Duodenal mucosa (tissue), 2 donors: Measurements from ENCODE around the gene PRKCZ.

Source experiments
- H3K27ac ChIP-seq: one replicate; pipeline ENCODE4 v1.7.0; 2013; ENCODE audit warnings: low read depth, low read length
- H3K27me3 ChIP-seq, 2 donors: one replicate each; pipeline ENCODE4 v1.7.0; 2013; ENCODE audit warnings: low read length in 2 of 2, control low read depth in 1 of 2; ENCODE audit not compliant: insufficient read depth in 2 of 2, control insufficient read depth in 1 of 2
- H3K36me3 ChIP-seq, 2 donors: one replicate each; pipeline ENCODE4 v1.7.0; 2013; ENCODE audit warnings: low read length in 2 of 2, control low read depth in 1 of 2; ENCODE audit not compliant: insufficient read depth in 2 of 2, control insufficient read depth in 1 of 2
- H3K4me1 ChIP-seq, 2 donors: one replicate each; pipeline ENCODE4 v1.7.0; 2013; ENCODE audit warnings: low read length in 2 of 2, control low read depth in 1 of 2; ENCODE audit not compliant: insufficient read depth in 2 of 2, control insufficient read depth in 1 of 2
- H3K4me3 ChIP-seq, 2 donors: one replicate each; pipeline ENCODE4 v1.7.0; 2013; ENCODE audit warnings: low read length in 2 of 2, low read depth in 1 of 2
- H3K9ac ChIP-seq, 2 donors: one replicate each; pipeline ENCODE4 v1.7.0; 2013; ENCODE audit warnings: low read length in 2 of 2, low read depth in 1 of 2
- H3K9me3 ChIP-seq, 2 donors: one replicate each; pipeline ENCODE4 v1.7.0; 2013; ENCODE audit warnings: low read length in 2 of 2, control low read depth in 1 of 2; ENCODE audit not compliant: control insufficient read depth in 1 of 2

The PRKCZ gene

GRCh38 chr1:2181271-2181670 is 131.1 kb downstream of the PRKCZ start:
- Histone ChIP-seq H3K4me1 (no peaks in the 10 kb centered on the region), H3K36me3 (peaks cover 13 to 67% of the 10 kb centered on the region in 2 donors), H3K4me3 (no peak overlapping the region), H3K9ac (no peak overlapping the region), H3K27me3 (no peaks in the 10 kb centered on the region), H3K9me3 (no peaks in the 10 kb centered on the region), H3K27ac (no peak overlapping the region)

DNA sequence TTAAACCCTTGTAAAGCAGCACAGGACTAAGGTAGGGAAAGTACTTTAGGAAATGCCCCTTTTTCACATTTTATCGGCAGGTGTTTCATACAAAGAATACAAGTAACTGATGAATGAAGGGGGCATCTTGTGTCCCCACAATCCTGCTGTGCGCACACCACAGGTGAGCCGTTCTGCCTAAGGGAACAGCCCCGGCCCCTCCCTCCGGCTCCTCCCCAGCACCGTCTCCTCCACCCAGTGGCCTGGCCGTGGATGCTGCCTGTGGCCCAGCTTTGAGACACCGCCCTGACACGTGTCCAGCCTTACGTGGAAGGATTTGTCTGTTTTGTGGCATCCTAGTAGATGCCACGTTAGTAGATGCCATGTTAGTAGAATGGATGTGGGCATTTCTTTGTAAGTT is 131.5 kb downstream of the PRKCZ start:
- H3K4me3 ChIP-seq: no peak overlapping the region
- no peaks in the 10 kb centered on the region for H3K9me3 ChIP-seq
- H3K27me3 ChIP-seq: no peaks in the 10 kb centered on the region
- no peak overlapping the region for H3K9ac ChIP-seq
- no peak overlapping the region for H3K27ac ChIP-seq
- no peaks in the 10 kb centered on the region for H3K4me1 ChIP-seq
- peaks cover 10 to 63% of the 10 kb centered on the region in 2 donors for H3K36me3 ChIP-seq

DNA sequence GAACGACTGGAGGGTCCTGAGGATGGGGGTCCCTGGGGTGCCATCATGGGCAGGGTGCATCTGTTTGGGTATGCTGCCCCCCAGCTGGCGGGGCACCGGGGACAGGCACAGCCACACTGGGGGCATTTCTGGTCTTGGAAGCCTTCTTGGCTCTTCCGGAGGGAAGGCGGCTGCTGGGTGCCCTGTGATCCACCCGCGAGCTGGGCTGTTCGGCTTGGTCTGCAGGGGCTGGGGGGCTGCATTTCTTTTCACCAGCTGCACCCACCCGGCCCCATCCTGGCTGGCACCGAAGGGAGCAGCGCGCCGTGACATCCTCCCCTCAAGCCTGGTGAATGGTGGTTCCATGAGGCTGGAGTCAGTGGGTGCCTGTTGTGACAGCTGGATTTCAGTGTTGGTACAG is 132.2 kb downstream of the PRKCZ start:
- Histone ChIP-seq H3K4me1 (no peaks in the 10 kb centered on the region), H3K27me3 (no peaks in the 10 kb centered on the region), H3K4me3 (no peak overlapping the region), H3K9ac (no peak overlapping the region), H3K27ac (no peak overlapping the region), H3K36me3 (peaks cover 8 to 59% of the 10 kb centered on the region in 2 donors), H3K9me3 (no peaks in the 10 kb centered on the region)

GRCh38 chr1:2183937-2184334 is 133.7 kb downstream of the PRKCZ start:
- Histone ChIP-seq H3K4me3 (no peak overlapping the region), H3K36me3 (peaks cover 8 to 43% of the 10 kb centered on the region in 2 donors), H3K4me1 (no peaks in the 10 kb centered on the region), H3K27me3 (no peaks in the 10 kb centered on the region), H3K9me3 (no peaks in the 10 kb centered on the region), H3K9ac (no peak overlapping the region), H3K27ac (no peak overlapping the region)

DNA sequence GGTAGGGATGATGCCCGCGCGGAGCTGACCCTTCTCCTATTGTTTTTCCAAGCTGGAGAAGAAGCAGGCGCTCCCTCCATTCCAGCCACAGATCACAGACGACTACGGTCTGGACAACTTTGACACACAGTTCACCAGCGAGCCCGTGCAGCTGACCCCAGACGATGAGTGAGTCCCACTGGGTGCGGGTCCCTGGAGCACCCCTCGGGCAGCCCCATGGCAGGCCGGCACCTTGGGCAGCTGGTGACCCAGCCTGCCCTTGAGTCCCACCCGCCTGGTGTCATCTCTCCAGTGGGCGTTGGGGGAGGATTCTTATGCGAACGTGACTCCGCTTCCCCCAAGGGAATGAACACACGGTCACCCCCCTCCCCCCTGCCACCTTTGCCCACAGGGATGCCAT is 134.3 kb downstream of the PRKCZ start:
- Histone ChIP-seq H3K4me1 (peaks cover 0 to 4% of the 10 kb centered on the region in 2 donors), H3K9ac (no peak overlapping the region), H3K9me3 (no peaks in the 10 kb centered on the region), H3K27me3 (no peaks in the 10 kb centered on the region), H3K27ac (no peak overlapping the region), H3K4me3 (no peak overlapping the region), H3K36me3 (peaks cover 8 to 37% of the 10 kb centered on the region in 2 donors)

DNA sequence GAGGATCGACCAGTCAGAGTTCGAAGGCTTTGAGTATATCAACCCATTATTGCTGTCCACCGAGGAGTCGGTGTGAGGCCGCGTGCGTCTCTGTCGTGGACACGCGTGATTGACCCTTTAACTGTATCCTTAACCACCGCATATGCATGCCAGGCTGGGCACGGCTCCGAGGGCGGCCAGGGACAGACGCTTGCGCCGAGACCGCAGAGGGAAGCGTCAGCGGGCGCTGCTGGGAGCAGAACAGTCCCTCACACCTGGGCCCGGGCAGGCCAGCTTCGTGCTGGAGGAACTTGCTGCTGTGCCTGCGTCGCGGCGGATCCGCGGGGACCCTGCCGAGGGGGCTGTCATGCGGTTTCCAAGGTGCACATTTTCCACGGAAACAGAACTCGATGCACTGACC is 134.7 kb downstream of the PRKCZ start:
- Histone ChIP-seq H3K4me3 (no peak overlapping the region), H3K27me3 (no peaks in the 10 kb centered on the region), H3K9ac (no peak overlapping the region), H3K36me3 (peaks cover 8 to 33% of the 10 kb centered on the region in 2 donors), H3K9me3 (no peaks in the 10 kb centered on the region), H3K27ac (no peak overlapping the region), H3K4me1 (peaks cover 0 to 8% of the 10 kb centered on the region in 2 donors)

- H3K27me3 ChIP-seq: no peaks in the 10 kb centered on the region
Observed at GRCh38 chr1:2185880-2186855, 136.0 kb downstream of the PRKCZ start.

GRCh38 chr1:2186901-2187300 is 136.7 kb downstream of the PRKCZ start:
- Histone ChIP-seq H3K27ac (no peak overlapping the region), H3K4me3 (no peak overlapping the region), H3K36me3 (peaks cover 4 to 22% of the 10 kb centered on the region in 2 donors), H3K9ac (no peak overlapping the region), H3K27me3 (no peaks in the 10 kb centered on the region), H3K4me1 (peaks cover 7 to 18% of the 10 kb centered on the region in 2 donors), H3K9me3 (no peaks in the 10 kb centered on the region)

More at GRCh38 chr1:2185880-2186855, 136.0 kb downstream of the PRKCZ start:
- Histone ChIP-seq H3K27ac (no peak overlapping the region), H3K4me1 (peaks cover 7 to 18% of the 10 kb centered on the region in 2 donors), H3K36me3 (peaks cover 8 to 25% of the 10 kb centered on the region in 2 donors), H3K9me3 (no peaks in the 10 kb centered on the region), H3K9ac (no peak overlapping the region), H3K4me3 (no peak overlapping the region)

DNA sequence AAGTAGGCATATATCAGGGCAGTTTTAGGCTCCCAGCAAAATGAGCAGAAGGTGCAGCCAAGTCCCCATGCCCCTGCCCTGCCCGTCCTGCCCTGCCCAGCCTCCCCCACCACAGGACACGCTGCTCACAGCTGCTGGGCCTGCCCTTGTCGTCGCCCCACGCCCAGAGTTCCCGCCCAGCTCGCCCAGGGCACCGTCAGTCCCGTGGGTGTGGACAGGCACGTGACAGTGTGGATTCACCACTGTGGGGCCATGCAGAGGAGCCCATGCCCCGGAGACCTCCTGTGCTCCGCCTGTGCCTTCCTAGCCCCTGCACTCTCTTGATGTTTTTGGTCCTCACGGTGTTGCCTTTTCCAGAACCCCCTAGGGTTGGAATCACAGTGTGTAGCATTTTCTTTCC is 137.4 kb downstream of the PRKCZ start:
- Histone ChIP-seq H3K27ac (no peak overlapping the region), H3K9me3 (no peaks in the 10 kb centered on the region), H3K4me1 (peaks cover 7 to 18% of the 10 kb centered on the region in 2 donors), H3K9ac (no peak overlapping the region), H3K4me3 (no peak overlapping the region), H3K27me3 (no peaks in the 10 kb centered on the region), H3K36me3 (peaks cover 3 to 20% of the 10 kb centered on the region in 2 donors)

GRCh38 chr1:2188336-2188735 is 138.1 kb downstream of the PRKCZ start:
- no peak overlapping the region for H3K27ac ChIP-seq
- no peaks in the 10 kb centered on the region for H3K27me3 ChIP-seq
- no peak overlapping the region for H3K9ac ChIP-seq
- H3K36me3 ChIP-seq: peaks cover 3 to 20% of the 10 kb centered on the region in 2 donors
- H3K4me1 ChIP-seq: peaks cover 7 to 23% of the 10 kb centered on the region in 2 donors
- no peak overlapping the region for H3K4me3 ChIP-seq
- H3K9me3 ChIP-seq: no peaks in the 10 kb centered on the region
